Measurements from ENCODE around the gene NADSYN1.

NADSYN1 gene

GRCh38 chr11:71465054-71465453, 12.1 kb downstream of the NADSYN1 start:
- TF ChIP-seq CTCF (IDR thresholded peaks at IDR 0.05; ENCODE audit: insufficient read depth, missing control alignments) = no peak
- DNase-seq (ENCODE audit: insufficient read length, low spot score) = no peak
- FAIRE-seq = no peak

- TF ChIP-seq CTCF (IDR thresholded peaks at IDR 0.05; ENCODE audit: insufficient read depth, missing control alignments) = no peak
- DNase-seq (ENCODE audit: insufficient read length, low spot score) = no peak
- FAIRE-seq = no peak
Measured at GRCh38 chr11:71466358-71466757, 13.4 kb downstream of the NADSYN1 start.

DNA sequence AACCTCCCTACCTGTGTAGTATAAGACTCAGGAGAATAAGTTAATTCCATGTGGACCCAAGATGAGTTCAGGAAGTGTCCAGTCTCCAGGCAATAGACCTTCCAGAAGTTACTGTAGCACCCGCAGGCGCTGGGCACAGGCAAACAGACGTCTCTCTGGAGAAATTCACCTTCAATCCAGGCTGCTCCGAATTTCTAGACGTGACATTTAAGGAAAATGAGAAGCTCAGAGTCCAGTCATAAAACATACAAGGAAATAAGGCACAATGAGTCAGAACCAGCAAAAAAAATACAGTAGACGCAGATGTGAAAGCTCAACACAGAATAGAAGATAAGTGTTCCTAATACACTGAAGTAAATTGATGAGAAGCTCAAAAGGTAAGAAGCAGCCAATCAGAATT, 14.2 kb downstream of the NADSYN1 start:
- no peak for TF ChIP-seq CTCF (IDR thresholded peaks at IDR 0.05; ENCODE audit: insufficient read depth, missing control alignments)
- DNase-seq (ENCODE audit: insufficient read length, low spot score) (no peak), FAIRE-seq (no peak)

GRCh38 chr11:71470946-71471345, 17.9 kb downstream of the NADSYN1 start:
- no peak for TF ChIP-seq CTCF (IDR thresholded peaks at IDR 0.05; ENCODE audit: insufficient read depth, missing control alignments)
- DNase-seq (ENCODE audit: insufficient read length, low spot score) (no peak), FAIRE-seq (no peak)

- FAIRE-seq (no peak), DNase-seq (ENCODE audit: insufficient read length, low spot score) (no peak)
- TF ChIP-seq CTCF (IDR thresholded peaks at IDR 0.05; ENCODE audit: insufficient read depth, missing control alignments) = no peak
Measured at GRCh38 chr11:71472357-71472885, 19.4 kb downstream of the NADSYN1 start.

GRCh38 chr11:71472941-71473792, 20.2 kb downstream of the NADSYN1 start:
- no peak for TF ChIP-seq CTCF (IDR thresholded peaks at IDR 0.05; ENCODE audit: insufficient read depth, missing control alignments)
- FAIRE-seq (no peak), DNase-seq (ENCODE audit: insufficient read length, low spot score) (no peak)

- no peak for TF ChIP-seq CTCF (IDR thresholded peaks at IDR 0.05; ENCODE audit: insufficient read depth, missing control alignments)
- DNase-seq (ENCODE audit: insufficient read length, low spot score) = no peak
- no peak for FAIRE-seq
Measured at GRCh38 chr11:71473793-71474080, 20.7 kb downstream of the NADSYN1 start.
